Measurements from ENCODE around the gene MAU2. TPM values are rescaled to one million over a fixed set of nuclear protein-coding genes. Genes with fewer than 3 reads are reported as not detected.

The MAU2 gene
- total and polyA plus RNA-seq, 2 of the 13 experiments (the other 11 are each of a cell fraction or from before 2014, with no cell fraction given) = 16.8 to 33.8 TPM

DNA sequence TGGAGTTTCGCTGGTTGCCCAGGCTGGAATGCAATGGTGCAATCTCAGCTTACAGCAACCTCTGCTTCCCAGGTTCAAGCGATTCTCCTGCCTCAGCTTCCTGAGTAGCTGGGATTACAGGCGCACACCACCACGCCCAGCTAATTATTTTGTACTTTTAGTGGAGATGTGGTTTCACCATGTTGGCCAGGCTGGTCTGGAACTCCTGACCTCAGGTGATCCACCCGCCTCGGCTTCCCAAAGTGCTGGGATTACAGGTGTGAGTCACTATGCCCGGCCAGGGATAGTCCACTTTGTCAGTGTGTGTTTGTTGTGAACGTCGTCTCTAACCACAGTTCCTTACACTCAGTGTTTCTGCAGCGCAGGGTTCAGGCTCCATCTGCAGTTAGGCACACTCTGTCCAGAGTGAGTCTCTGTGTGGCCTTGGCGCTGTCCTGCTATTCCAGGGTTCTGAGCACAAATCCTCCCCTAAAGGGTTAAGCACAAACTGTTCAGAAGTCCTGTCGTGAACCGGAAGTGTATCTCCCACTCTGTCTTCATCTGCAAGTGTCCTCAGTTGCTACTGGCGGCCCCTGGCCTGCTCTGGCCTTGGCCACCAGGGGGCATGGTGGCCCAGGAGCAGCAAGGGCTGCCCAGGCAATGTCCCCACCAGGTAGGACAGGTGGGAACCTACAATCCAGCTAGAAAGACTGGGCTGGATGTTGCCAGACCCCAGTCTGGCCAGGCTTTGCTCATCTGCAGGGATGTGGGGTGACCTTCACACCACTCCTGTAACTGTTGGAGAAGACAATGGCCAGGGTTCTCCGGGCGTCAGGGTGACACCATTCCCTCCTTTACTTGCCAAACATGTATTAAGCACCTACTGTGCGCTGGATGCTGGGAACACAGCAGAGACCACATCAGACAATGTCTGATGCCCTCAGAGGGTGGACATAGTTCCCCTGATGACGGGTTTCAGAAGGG lies 46.1 kb downstream of the MAU2 start (continued):
- TF ChIP-seq JARID2 (CRISPR knock-in tag; IDR thresholded peaks at IDR 0.05; ENCODE audit: insufficient replicate concordance) = no peak
- TF ChIP-seq JUNB (CRISPR knock-in tag; IDR thresholded peaks at IDR 0.05; ENCODE audit: borderline replicate concordance) = no peak
- no peak; the same call in 1 of the 2 replicates for TF ChIP-seq ZNF329 (CRISPR knock-in tag; IDR thresholded peaks at IDR 0.05; ENCODE audit: low read depth)
- no peak for TF ChIP-seq SATB2 (CRISPR knock-in tag; IDR thresholded peaks at IDR 0.05)
- no peak for TF ChIP-seq ZNF343 (CRISPR knock-in tag; IDR thresholded peaks at IDR 0.05)
- no peak for TF ChIP-seq HNRNPUL1 (IDR thresholded peaks at IDR 0.05; ENCODE audit: low read depth, low read length)
- no peak for TF ChIP-seq ZBTB3 (CRISPR knock-in tag; IDR thresholded peaks at IDR 0.05; ENCODE audit: borderline replicate concordance, low read depth)
- peak; percentile 53; the same call in 1 of the 2 replicates for TF ChIP-seq CREM (IDR thresholded peaks at IDR 0.05)
- no peak for TF ChIP-seq CREM (CRISPR knock-in tag; IDR thresholded peaks at IDR 0.05)
- no peak for TF ChIP-seq GZF1 (CRISPR knock-in tag; IDR thresholded peaks at IDR 0.05)
- no peak for TF ChIP-seq STAT5B (CRISPR knock-in tag; IDR thresholded peaks at IDR 0.05)
- no peak for TF ChIP-seq ZNF7 (CRISPR knock-in tag; IDR thresholded peaks at IDR 0.05)
- 0 out of 2 replicates have a peak, but pooled peaks have one; percentile 47 for TF ChIP-seq PHF8 (CRISPR knock-in tag; IDR thresholded peaks at IDR 0.05)
- no peak for TF ChIP-seq TAF15 (IDR thresholded peaks at IDR 0.05; ENCODE audit: low read depth, low read length, poor library complexity, severe bottlenecking)
- TF ChIP-seq, protein P1, sequence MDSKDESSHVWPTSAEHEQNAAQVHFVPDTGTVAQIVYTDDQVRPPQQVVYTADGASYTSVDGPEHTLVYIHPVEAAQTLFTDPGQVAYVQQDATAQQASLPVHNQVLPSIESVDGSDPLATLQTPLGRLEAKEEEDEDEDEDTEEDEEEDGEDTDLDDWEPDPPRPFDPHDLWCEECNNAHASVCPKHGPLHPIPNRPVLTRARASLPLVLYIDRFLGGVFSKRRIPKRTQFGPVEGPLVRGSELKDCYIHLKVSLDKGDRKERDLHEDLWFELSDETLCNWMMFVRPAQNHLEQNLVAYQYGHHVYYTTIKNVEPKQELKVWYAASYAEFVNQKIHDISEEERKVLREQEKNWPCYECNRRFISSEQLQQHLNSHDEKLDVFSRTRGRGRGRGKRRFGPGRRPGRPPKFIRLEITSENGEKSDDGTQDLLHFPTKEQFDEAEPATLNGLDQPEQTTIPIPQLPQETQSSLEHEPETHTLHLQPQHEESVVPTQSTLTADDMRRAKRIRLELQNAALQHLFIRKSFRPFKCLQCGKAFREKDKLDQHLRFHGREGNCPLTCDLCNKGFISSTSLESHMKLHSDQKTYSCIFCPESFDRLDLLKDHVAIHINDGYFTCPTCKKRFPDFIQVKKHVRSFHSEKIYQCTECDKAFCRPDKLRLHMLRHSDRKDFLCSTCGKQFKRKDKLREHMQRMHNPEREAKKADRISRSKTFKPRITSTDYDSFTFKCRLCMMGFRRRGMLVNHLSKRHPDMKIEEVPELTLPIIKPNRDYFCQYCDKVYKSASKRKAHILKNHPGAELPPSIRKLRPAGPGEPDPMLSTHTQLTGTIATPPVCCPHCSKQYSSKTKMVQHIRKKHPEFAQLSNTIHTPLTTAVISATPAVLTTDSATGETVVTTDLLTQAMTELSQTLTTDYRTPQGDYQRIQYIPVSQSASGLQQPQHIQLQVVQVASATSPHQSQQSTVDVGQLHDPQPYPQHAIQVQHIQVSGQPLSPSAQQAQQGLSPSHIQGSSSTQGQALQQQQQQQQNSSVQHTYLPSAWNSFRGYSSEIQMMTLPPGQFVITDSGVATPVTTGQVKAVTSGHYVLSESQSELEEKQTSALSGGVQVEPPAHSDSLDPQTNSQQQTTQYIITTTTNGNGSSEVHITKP (CRISPR knock-in tag; IDR thresholded peaks at IDR 0.05; ENCODE audit: low read depth) = peak; percentile 93
- peak; percentile 91 for TF ChIP-seq THAP11 (CRISPR knock-in tag; IDR thresholded peaks at IDR 0.05)
- TF ChIP-seq TSC22D2 (CRISPR knock-in tag; IDR thresholded peaks at IDR 0.05; ENCODE audit: borderline replicate concordance) = peak; percentile 85; the same call in 1 of the 2 replicates
- TF ChIP-seq HES4 (CRISPR knock-in tag; IDR thresholded peaks at IDR 0.05; ENCODE audit: borderline replicate concordance) = no peak
- TF ChIP-seq ZNF83 (CRISPR knock-in tag; IDR thresholded peaks at IDR 0.05; ENCODE audit: borderline replicate concordance) = no peak
- TF ChIP-seq, protein P2, sequence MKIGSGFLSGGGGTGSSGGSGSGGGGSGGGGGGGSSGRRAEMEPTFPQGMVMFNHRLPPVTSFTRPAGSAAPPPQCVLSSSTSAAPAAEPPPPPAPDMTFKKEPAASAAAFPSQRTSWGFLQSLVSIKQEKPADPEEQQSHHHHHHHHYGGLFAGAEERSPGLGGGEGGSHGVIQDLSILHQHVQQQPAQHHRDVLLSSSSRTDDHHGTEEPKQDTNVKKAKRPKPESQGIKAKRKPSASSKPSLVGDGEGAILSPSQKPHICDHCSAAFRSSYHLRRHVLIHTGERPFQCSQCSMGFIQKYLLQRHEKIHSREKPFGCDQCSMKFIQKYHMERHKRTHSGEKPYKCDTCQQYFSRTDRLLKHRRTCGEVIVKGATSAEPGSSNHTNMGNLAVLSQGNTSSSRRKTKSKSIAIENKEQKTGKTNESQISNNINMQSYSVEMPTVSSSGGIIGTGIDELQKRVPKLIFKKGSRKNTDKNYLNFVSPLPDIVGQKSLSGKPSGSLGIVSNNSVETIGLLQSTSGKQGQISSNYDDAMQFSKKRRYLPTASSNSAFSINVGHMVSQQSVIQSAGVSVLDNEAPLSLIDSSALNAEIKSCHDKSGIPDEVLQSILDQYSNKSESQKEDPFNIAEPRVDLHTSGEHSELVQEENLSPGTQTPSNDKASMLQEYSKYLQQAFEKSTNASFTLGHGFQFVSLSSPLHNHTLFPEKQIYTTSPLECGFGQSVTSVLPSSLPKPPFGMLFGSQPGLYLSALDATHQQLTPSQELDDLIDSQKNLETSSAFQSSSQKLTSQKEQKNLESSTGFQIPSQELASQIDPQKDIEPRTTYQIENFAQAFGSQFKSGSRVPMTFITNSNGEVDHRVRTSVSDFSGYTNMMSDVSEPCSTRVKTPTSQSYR (CRISPR knock-in tag; IDR thresholded peaks at IDR 0.05; ENCODE audit: borderline replicate concordance) = peak; percentile 26; the same call in 1 of the 2 replicates
- TF ChIP-seq PRPF4 (IDR thresholded peaks at IDR 0.05; ENCODE audit: low read depth, low read length, poor library complexity, severe bottlenecking) = no peak
- no peak for TF ChIP-seq ZNF282 (IDR thresholded peaks at IDR 0.05; ENCODE audit: partially characterized antibody)
- TF ChIP-seq FOXM1 (CRISPR knock-in tag; IDR thresholded peaks at IDR 0.05) = no peak

Data from HepG2 (cell line).